CD4-positive, alpha-beta memory T cell (primary cell): ENCODE results near the gene MAPK14. TPM values are rescaled to one million over a fixed set of nuclear protein-coding genes. Genes with fewer than 3 reads are reported as not detected.

ENCODE experiments used
- CTCF ChIA-PET: fragments of 350-600 bp; sonication (Branson Sonifier 250); formaldehyde crosslinking; loops from one replicate; lab custom pipeline; 2021; ENCODE audit warnings: inconsistent platforms; ENCODE audit not compliant: partially characterized antibody; lab: Charles Lee
- POLR2A ChIA-PET: fragments of 350-600 bp; sonication (Branson Sonifier 250); formaldehyde crosslinking; loops from one replicate; lab custom pipeline; 2021; ENCODE audit not compliant: partially characterized antibody; lab: Charles Lee
- DNase-seq, 5 donors: peaks; one replicate each; pipeline versions ENCODE4 v3.0.0 to v3.0.0-alpha.2; 2020 to 2022; ENCODE audit warnings: mixed read lengths in 1 of 5
- H3K27ac ChIP-seq: one replicate; pipeline ENCODE4 v1.7.0; 2013; ENCODE audit warnings: low read depth, low read length
- H3K27me3 ChIP-seq: 2 replicates; pipeline ENCODE4 v1.7.0; 2013; ENCODE audit warnings: mild to moderate bottlenecking, low read length, moderate library complexity; ENCODE audit not compliant: insufficient read depth
- H3K36me3 ChIP-seq: 2 replicates; pipeline ENCODE4 v1.7.0; 2013; ENCODE audit warnings: mild to moderate bottlenecking, low read length, moderate library complexity; ENCODE audit not compliant: insufficient read depth
- H3K4me1 ChIP-seq: 2 replicates; pipeline ENCODE4 v1.7.0; 2013; ENCODE audit warnings: mild to moderate bottlenecking, low read length, moderate library complexity; ENCODE audit not compliant: insufficient read depth
- H3K4me3 ChIP-seq, 2 donors: one replicate each; pipeline ENCODE4 v1.7.0; 2013; ENCODE audit warnings: low read length in 2 of 2, mild to moderate bottlenecking in 1 of 2
- H3K9me3 ChIP-seq, 2 donors: one replicate each; pipeline ENCODE4 v1.7.0; 2013; ENCODE audit warnings: low read length in 2 of 2, control low read depth in 1 of 2; ENCODE audit not compliant: control insufficient read depth in 1 of 2
- H3K27ac Mint-ChIP-seq, 7 donors: one replicate each; pipeline ENCODE4 v1.8.0; 2020 to 2021; ENCODE audit warnings: mixed read lengths in 7 of 7, mild to moderate bottlenecking in 6 of 7, inconsistent platforms in 3 of 7, moderate library complexity in 3 of 7
- H3K27me3 Mint-ChIP-seq, 2 donors: one replicate each; pipeline ENCODE4 v1.8.0; 2020 to 2021; ENCODE audit warnings: mixed read lengths in 2 of 2
- H3K36me3 Mint-ChIP-seq, 2 donors: one replicate each; pipeline ENCODE4 v1.8.0; 2020 to 2021; ENCODE audit warnings: mixed read lengths in 2 of 2, inconsistent platforms in 1 of 2, mild to moderate bottlenecking in 1 of 2
- H3K4me1 Mint-ChIP-seq, 4 donors: one replicate each; pipeline ENCODE4 v1.8.0; 2020 to 2021; ENCODE audit warnings: mixed read lengths in 4 of 4, mild to moderate bottlenecking in 1 of 4
- H3K4me3 Mint-ChIP-seq, 8 donors: one replicate each; pipeline ENCODE4 v1.8.0; 2020 to 2021; ENCODE audit warnings: mixed read lengths in 8 of 8, mild to moderate bottlenecking in 7 of 8, moderate library complexity in 6 of 8, inconsistent platforms in 3 of 8
- H3K9me3 Mint-ChIP-seq, 8 donors: one replicate each; pipeline ENCODE4 v1.8.0; 2020 to 2021; ENCODE audit warnings: mixed read lengths in 8 of 8, mild to moderate bottlenecking in 5 of 8, inconsistent platforms in 3 of 8, moderate library complexity in 1 of 8
- intact Hi-C: fragments of 100-400 bp; cut with micrococcal nuclease; formaldehyde crosslinking; loops from one replicate; pipeline ENCODE4 v1.15.1; 2023
- polyA plus RNA-seq, 2 donors: library from polyadenylated mRNA; unstranded; fragments of 300-500 nt; fragmentation: Illumina TruSeq; gene quantifications; one replicate each; pipeline ENCODE4 v1.2.3, GENCODE V29; 2021
- total RNA-seq, 2 experiments: library from RNA; stranded (reverse); gene quantifications; one replicate each; pipeline ENCODE4 v1.2.3, GENCODE V29; 2021

MAPK14 gene
- total and polyA plus RNA-seq, 4 experiments from 2014 or later: 38.5 to 64.3 (median 53.8) TPM

GRCh38 chr6:36124881-36125280, 97.3 kb downstream of the MAPK14 start:
- Mint-ChIP-seq H3K4me3 (peak overlapping the region in 1 of 8 donors; percentile 47), H3K4me1 (peaks cover 55 to 89% (median 68%) of the 10 kb centered on the region in 4 donors), H3K27ac (peak overlapping the region; percentile 15 to 96 (median 31)), H3K27me3 (no peaks in the 10 kb centered on the region), H3K36me3 (peaks cover 0 to 1% of the 10 kb centered on the region in 2 donors), H3K9me3 (no peaks in the 10 kb centered on the region)
- H3K4me1 ChIP-seq: peaks cover 80% of the 10 kb centered on the region
- H3K27me3 ChIP-seq: no peaks in the 10 kb centered on the region
- H3K4me3 ChIP-seq: no peak overlapping the region
- intact Hi-C loops: loop anchor here (5.0 kb wide), 1 partner anchor 177 kb away; no protein-coding TSS in a partner anchor
- H3K27ac ChIP-seq: no peak overlapping the region
- CTCF ChIA-PET: interaction anchor here (2.3 to 9.3 kb wide), 3 partner anchors 15 to 97 kb away, joined by 7 to 70 read pairs (median 11); partner anchors contain the start of genes BRPF3 and MAPK14
- POLR2A ChIA-PET: interaction anchor here (0.8 to 4.8 kb wide), 4 partner anchors 12 to 97 kb away, joined by 4 to 58 read pairs (median 11); partner anchors contain the start of gene MAPK14
- DNase-seq: no peak
- H3K9me3 ChIP-seq: no peaks in the 10 kb centered on the region
- H3K36me3 ChIP-seq: no peaks in the 10 kb centered on the region

GRCh38 chr6:36125575-36125974, 98.0 kb downstream of the MAPK14 start:
- no peak for DNase-seq
- H3K9me3 ChIP-seq: no peaks in the 10 kb centered on the region
- H3K4me3 ChIP-seq: no peak overlapping the region
- Mint-ChIP-seq H3K27me3 (no peaks in the 10 kb centered on the region), H3K4me3 (no peak overlapping the region), H3K9me3 (no peaks in the 10 kb centered on the region), H3K36me3 (peaks cover 0 to 1% of the 10 kb centered on the region in 2 donors), H3K27ac (peak overlapping the region in 4 of 7 donors; percentile 53 to 96 (median 68)), H3K4me1 (peaks cover 50 to 84% (median 63%) of the 10 kb centered on the region in 4 donors)
- H3K36me3 ChIP-seq: no peaks in the 10 kb centered on the region
- no peak overlapping the region for H3K27ac ChIP-seq
- ChIA-PET POLR2A (interaction anchor here (0.8 to 2.5 kb wide), 2 partner anchors 13 to 98 kb away, joined by 4 to 9 read pairs; partner anchors contain the start of gene MAPK14), CTCF (interaction anchor here (2.2 to 9.3 kb wide), 5 partner anchors 16 to 98 kb away, joined by 5 to 70 read pairs (median 10); partner anchors contain the start of genes BRPF3 and MAPK14)
- intact Hi-C loops: no loop called here
- H3K27me3 ChIP-seq: no peaks in the 10 kb centered on the region
- peaks cover 75% of the 10 kb centered on the region for H3K4me1 ChIP-seq

GRCh38 chr6:36126121-36126520, 98.5 kb downstream of the MAPK14 start:
- DNase-seq: no peak
- no peaks in the 10 kb centered on the region for H3K36me3 ChIP-seq
- H3K27me3 ChIP-seq: no peaks in the 10 kb centered on the region
- ChIA-PET POLR2A (interaction anchor here (2.5 kb wide), 1 partner anchor 98 kb away, joined by 9 read pairs; the partner anchor contains the start of gene MAPK14), CTCF (interaction anchor here (0.6 to 9.3 kb wide), 8 partner anchors 16 to 236 kb away, joined by 3 to 70 read pairs (median 6); partner anchors contain the start of genes BRPF3 and MAPK14)
- intact Hi-C loops: no loop called here
- H3K27ac ChIP-seq: no peak overlapping the region
- Mint-ChIP-seq H3K4me3 (peak overlapping the region in 1 of 8 donors; percentile 49), H3K27me3 (no peaks in the 10 kb centered on the region), H3K4me1 (peaks cover 45 to 78% (median 60%) of the 10 kb centered on the region in 4 donors), H3K27ac (peak overlapping the region in 6 of 7 donors; percentile 23 to 96 (median 64)), H3K36me3 (peaks cover 0 to 1% of the 10 kb centered on the region in 2 donors), H3K9me3 (no peaks in the 10 kb centered on the region)
- H3K4me1 ChIP-seq: peaks cover 73% of the 10 kb centered on the region
- no peak overlapping the region for H3K4me3 ChIP-seq
- H3K9me3 ChIP-seq: no peaks in the 10 kb centered on the region

GRCh38 chr6:36126553-36127458, 99.2 kb downstream of the MAPK14 start:
- Mint-ChIP-seq H3K4me3 (peak overlapping the region in 7 of 8 donors; percentile 12 to 78 (median 25)), H3K27me3 (no peaks in the 10 kb centered on the region), H3K27ac (peak overlapping the region; percentile 23 to 96 (median 66)), H3K9me3 (no peaks in the 10 kb centered on the region), H3K4me1 (peaks cover 44 to 77% (median 60%) of the 10 kb centered on the region in 4 donors), H3K36me3 (peaks cover 0 to 1% of the 10 kb centered on the region in 2 donors)
- intact Hi-C loops: no loop called here
- H3K4me1 ChIP-seq: peaks cover 73% of the 10 kb centered on the region
- no peak overlapping the region for H3K27ac ChIP-seq
- no peaks in the 10 kb centered on the region for H3K27me3 ChIP-seq
- DNase-seq: peak in 1 of 5 donors; percentile 24
- POLR2A ChIA-PET: interaction anchor here (2.5 kb wide), 1 partner anchor 99 kb away, joined by 9 read pairs; the partner anchor contains the start of gene MAPK14
- no peaks in the 10 kb centered on the region for H3K9me3 ChIP-seq
- H3K4me3 ChIP-seq: no peak overlapping the region
- CTCF ChIA-PET: interaction anchor here (0.6 to 9.3 kb wide), 6 partner anchors 17 to 236 kb away, joined by 3 to 70 read pairs (median 4); no protein-coding TSS in a partner anchor
- no peaks in the 10 kb centered on the region for H3K36me3 ChIP-seq

DNA sequence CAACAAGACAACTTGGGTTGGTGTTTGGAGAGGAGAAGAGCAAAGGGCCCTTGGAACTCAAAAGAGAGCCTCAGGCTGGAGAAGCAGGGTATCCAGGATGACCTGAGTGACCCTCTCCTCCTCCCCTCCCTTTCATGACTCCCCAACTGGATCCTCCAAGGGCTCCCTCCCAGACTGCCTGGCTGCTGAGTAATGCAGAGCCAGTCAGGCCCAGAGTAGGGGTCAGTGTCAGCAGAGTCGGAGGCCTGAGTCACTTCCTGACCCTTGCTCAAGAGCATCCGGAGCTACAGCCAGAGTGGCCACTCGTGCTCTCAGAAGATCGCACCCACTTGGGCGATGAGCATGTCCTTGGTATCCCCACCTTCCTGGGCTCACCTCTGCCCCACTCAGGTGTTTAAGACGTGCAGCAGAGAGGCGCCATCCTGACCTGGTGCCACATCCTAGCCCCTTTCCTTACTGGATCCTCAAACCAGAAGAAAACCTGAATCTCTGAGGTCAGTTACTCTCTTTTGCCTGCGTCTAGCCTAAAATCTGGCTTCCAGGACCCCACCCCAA, 99.9 kb downstream of the MAPK14 start:
- Mint-ChIP-seq H3K27ac (peak overlapping the region in 1 of 7 donors; percentile 85), H3K4me3 (no peak overlapping the region), H3K4me1 (peaks cover 47 to 77% (median 61%) of the 10 kb centered on the region in 4 donors), H3K27me3 (no peaks in the 10 kb centered on the region), H3K36me3 (peaks cover 0 to 1% of the 10 kb centered on the region in 2 donors), H3K9me3 (no peaks in the 10 kb centered on the region)
- ChIA-PET POLR2A (interaction anchor here (2.5 kb wide), 1 partner anchor 100 kb away, joined by 9 read pairs; the partner anchor contains the start of gene MAPK14), CTCF (interaction anchor here (1.0 to 9.3 kb wide), 5 partner anchors 17 to 235 kb away, joined by 3 to 70 read pairs (median 5); no protein-coding TSS in a partner anchor)
- intact Hi-C loops: no loop called here
- H3K36me3 ChIP-seq: no peaks in the 10 kb centered on the region
- DNase-seq: no peak
- H3K9me3 ChIP-seq: no peaks in the 10 kb centered on the region
- H3K27me3 ChIP-seq: no peaks in the 10 kb centered on the region
- H3K27ac ChIP-seq: no peak overlapping the region
- H3K4me1 ChIP-seq: peaks cover 73% of the 10 kb centered on the region
- H3K4me3 ChIP-seq: no peak overlapping the region

GRCh38 chr6:36128073-36128472, 100.5 kb downstream of the MAPK14 start:
- no peaks in the 10 kb centered on the region for H3K36me3 ChIP-seq
- peaks cover 73% of the 10 kb centered on the region for H3K4me1 ChIP-seq
- H3K36me3 Mint-ChIP-seq: peaks cover 3 to 6% of the 10 kb centered on the region in 2 donors
- intact Hi-C loops: no loop called here
- no peak overlapping the region for H3K27ac ChIP-seq
- POLR2A ChIA-PET: no interaction called here
- H3K9me3 ChIP-seq: no peaks in the 10 kb centered on the region
- H3K4me1 Mint-ChIP-seq: peaks cover 49 to 77% (median 61%) of the 10 kb centered on the region in 4 donors
- no peaks in the 10 kb centered on the region for H3K27me3 Mint-ChIP-seq
- H3K4me3 ChIP-seq: no peak overlapping the region
- peak overlapping the region in 2 of 8 donors; percentile 25 to 41 for H3K4me3 Mint-ChIP-seq
- no peak for DNase-seq
- CTCF ChIA-PET: no interaction called here
- no peaks in the 10 kb centered on the region for H3K27me3 ChIP-seq
- no peaks in the 10 kb centered on the region for H3K9me3 Mint-ChIP-seq
- peak overlapping the region in 1 of 7 donors; percentile 90 for H3K27ac Mint-ChIP-seq
